Sigmoid colon (tissue), 7 donors: ENCODE data around the gene LAPTM5. TPM values are rescaled to one million over a fixed set of nuclear protein-coding genes. Genes with fewer than 3 reads are reported as not detected.

Source experiments
- DNase-seq: peaks from one replicate; pipeline ENCODE4 v3.0.0-alpha.2; 2019
- H3K27ac ChIP-seq, 4 donors: fragments of 200-600 bp; sonication (generic); one replicate each; pipeline ENCODE4 v1.5.1; 2016 to 2019; ENCODE audit warnings: mild to moderate bottlenecking in 1 of 4
- H3K27me3 ChIP-seq, 3 donors: fragments of 200-600 bp; sonication (generic); one replicate each; pipeline ENCODE4 v1.5.1; 2019; ENCODE audit warnings: mild to moderate bottlenecking in 1 of 3
- H3K36me3 ChIP-seq, 4 donors: fragments of 200-600 bp; sonication (generic); one replicate each; pipeline ENCODE4 v1.5.1; 2016 to 2019
- H3K4me1 ChIP-seq, 4 donors: fragments of 200-600 bp; sonication (generic); one replicate each; pipeline ENCODE4 v1.5.1; 2017 to 2019
- H3K4me3 ChIP-seq, 4 donors: fragments of 200-600 bp; sonication (generic); one replicate each; pipeline ENCODE4 v1.5.1; 2017 to 2019; ENCODE audit warnings: mild to moderate bottlenecking in 2 of 4, moderate library complexity in 1 of 4
- H3K9me3 ChIP-seq, 4 donors: fragments of 200-600 bp in 3 of 4; sonication (generic) in 3 of 4; one replicate each; pipeline versions ENCODE4 v1.5.1 to v1.6.1; 2013 to 2019
- EP300 ChIP-seq, 4 donors: sonication (generic); formaldehyde crosslinking; IDR thresholded peaks; one replicate each; pipeline ENCODE4 v1.6.1; 2017; ENCODE audit warnings: antibody characterized with exemption in 4 of 4
- POLR2A ChIP-seq, 2 donors: fragments of 450-650 bp; IDR thresholded peaks; one replicate each; pipeline ENCODE4 v1.6.1; 2016; ENCODE audit warnings: antibody characterized with exemption in 2 of 2, mild to moderate bottlenecking in 2 of 2, moderate library complexity in 2 of 2
- POLR2AphosphoS5 ChIP-seq, 4 donors: sonication (generic); formaldehyde crosslinking; IDR thresholded peaks; one replicate each; pipeline ENCODE4 v1.6.1; 2017; ENCODE audit warnings: antibody characterized with exemption in 4 of 4
- WGBS, 2 donors: extraction: QIAGEN DNeasy Blood & Tissue Kit; methylation state at CpG; one replicate each; pipeline ENCODE4 v1.1.7; 2013; 5-methylcytosine and 5-hydroxymethylcytosine counted together
- intact Hi-C: fragments of 100-400 bp; cut with DNase I; formaldehyde crosslinking; loops from one replicate; pipeline ENCODE4 v1.15.1; 2023
- polyA plus RNA-seq, 3 donors: library from polyadenylated mRNA; stranded (reverse); fragments of 200-250 nt; gene quantifications; one replicate each; pipeline ENCODE4 v1.2.3, GENCODE V29; 2013
- total RNA-seq, 4 donors: library from RNA; depleted of rRNA; stranded (reverse); fragments of >200 nt; gene quantifications; one replicate each; pipeline ENCODE4 v1.1.0, GENCODE V29; 2016
- TF ChIP-seq, protein P1 (sequence below), 4 experiments: fragments of 450-650 bp in 3 of 4; fragments of 200-600 bp in 1 of 4; IDR thresholded peaks; one replicate each; pipeline ENCODE4 v1.5.1; 2016 to 2019; ENCODE audit warnings: antibody characterized with exemption in 4 of 4, mild to moderate bottlenecking in 3 of 4, moderate library complexity in 2 of 4
- donor health status: healthy with polysubstance abuse.
- donor health status: Bipolar disorder and iron deficiency.
- donor health status: healthy.

The LAPTM5 gene
- total and polyA plus RNA-seq, 7 donors: 30.2 to 219 (median 47.4) TPM

DNA sequence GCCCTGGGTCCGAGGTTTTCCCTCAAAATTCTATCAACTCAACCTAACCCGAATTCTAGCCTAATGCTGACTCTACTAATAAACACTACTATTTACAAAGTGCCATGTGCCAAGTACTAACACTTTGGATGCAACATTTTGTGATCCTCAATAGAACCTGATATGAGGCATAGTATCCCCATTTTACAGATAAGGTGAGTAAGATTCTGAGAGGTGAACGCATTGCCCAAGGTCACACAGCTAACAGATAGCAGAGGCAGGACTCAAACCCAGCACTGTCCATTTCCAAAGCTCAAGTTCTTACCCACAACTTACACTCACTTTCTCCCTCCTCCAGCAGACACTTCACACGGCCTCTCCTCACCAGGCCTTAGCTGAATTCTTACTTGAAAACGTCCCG lies 46.0 kb upstream of the LAPTM5 start:
- H3K4me1 ChIP-seq: peaks cover 0 to 42% (median 29%) of the 10 kb centered on the region in 4 donors
- TF ChIP-seq, protein P1, sequence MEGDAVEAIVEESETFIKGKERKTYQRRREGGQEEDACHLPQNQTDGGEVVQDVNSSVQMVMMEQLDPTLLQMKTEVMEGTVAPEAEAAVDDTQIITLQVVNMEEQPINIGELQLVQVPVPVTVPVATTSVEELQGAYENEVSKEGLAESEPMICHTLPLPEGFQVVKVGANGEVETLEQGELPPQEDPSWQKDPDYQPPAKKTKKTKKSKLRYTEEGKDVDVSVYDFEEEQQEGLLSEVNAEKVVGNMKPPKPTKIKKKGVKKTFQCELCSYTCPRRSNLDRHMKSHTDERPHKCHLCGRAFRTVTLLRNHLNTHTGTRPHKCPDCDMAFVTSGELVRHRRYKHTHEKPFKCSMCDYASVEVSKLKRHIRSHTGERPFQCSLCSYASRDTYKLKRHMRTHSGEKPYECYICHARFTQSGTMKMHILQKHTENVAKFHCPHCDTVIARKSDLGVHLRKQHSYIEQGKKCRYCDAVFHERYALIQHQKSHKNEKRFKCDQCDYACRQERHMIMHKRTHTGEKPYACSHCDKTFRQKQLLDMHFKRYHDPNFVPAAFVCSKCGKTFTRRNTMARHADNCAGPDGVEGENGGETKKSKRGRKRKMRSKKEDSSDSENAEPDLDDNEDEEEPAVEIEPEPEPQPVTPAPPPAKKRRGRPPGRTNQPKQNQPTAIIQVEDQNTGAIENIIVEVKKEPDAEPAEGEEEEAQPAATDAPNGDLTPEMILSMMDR (IDR thresholded peaks at IDR 0.05): no peak
- no peak for TF ChIP-seq POLR2A (IDR thresholded peaks at IDR 0.05)
- TF ChIP-seq POLR2AphosphoS5 (IDR thresholded peaks at IDR 0.05): no peak
- no peak for TF ChIP-seq EP300 (IDR thresholded peaks at IDR 0.05)
- H3K27ac ChIP-seq: peak overlapping the region in 2 of 4 donors; percentile 82 to 97
- 87 to 89% methylated on average over 6 of the region's 6 CpGs for WGBS, 2 donors
- H3K9me3 ChIP-seq: no peaks in the 10 kb centered on the region
- H3K36me3 ChIP-seq: no peaks in the 10 kb centered on the region
- H3K4me3 ChIP-seq: no peak overlapping the region
- no peaks in the 10 kb centered on the region for H3K27me3 ChIP-seq
- DNase-seq: no peak
- intact Hi-C loops: loop anchor here (5.0 kb wide), 1 partner anchor 54 kb away; no protein-coding TSS in a partner anchor

DNA sequence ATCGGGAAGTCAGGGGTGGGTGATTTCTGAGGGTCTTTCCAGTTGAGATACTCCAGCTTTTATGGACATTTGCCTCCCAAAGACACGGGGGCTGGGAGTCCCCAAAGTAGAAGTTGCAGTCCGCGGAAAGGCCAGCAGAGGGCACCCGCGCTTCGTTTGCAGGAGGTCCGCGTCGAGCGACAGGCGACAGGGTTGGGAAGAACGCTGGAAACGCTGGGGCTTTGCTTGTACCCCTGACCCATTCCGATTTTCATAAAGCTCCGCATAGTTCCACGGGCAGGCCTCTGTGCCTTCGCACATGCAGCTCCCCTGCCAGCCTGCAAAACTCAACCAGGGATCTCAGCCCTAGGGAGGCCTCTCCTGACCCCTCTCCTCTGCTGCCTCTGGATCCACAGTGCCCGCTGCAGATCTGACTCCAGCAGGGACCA lies 44.2 kb upstream of the LAPTM5 start:
- Histone ChIP-seq H3K4me3 (peak overlapping the region in 2 of 4 donors; percentile 9 to 23), H3K27ac (peak overlapping the region in 3 of 4 donors; percentile 63 to 97 (median 68)), H3K4me1 (peaks cover 0 to 37% (median 23%) of the 10 kb centered on the region in 4 donors), H3K9me3 (no peaks in the 10 kb centered on the region), H3K36me3 (no peaks in the 10 kb centered on the region), H3K27me3 (no peaks in the 10 kb centered on the region)
- DNase-seq: peak; percentile 90
- TF ChIP-seq POLR2A (IDR thresholded peaks at IDR 0.05): no peak
- TF ChIP-seq, protein P1 (IDR thresholded peaks at IDR 0.05): peak; percentile 89 to 96 (median 95)
- TF ChIP-seq EP300 (IDR thresholded peaks at IDR 0.05): no peak
- 2 to 3% methylated on average over 19 of the region's 19 CpGs for WGBS, 2 donors
- intact Hi-C loops: loop anchor here (1.0 to 5.0 kb wide), 2 partner anchors 56 to 110 kb away; no protein-coding TSS in a partner anchor

DNA sequence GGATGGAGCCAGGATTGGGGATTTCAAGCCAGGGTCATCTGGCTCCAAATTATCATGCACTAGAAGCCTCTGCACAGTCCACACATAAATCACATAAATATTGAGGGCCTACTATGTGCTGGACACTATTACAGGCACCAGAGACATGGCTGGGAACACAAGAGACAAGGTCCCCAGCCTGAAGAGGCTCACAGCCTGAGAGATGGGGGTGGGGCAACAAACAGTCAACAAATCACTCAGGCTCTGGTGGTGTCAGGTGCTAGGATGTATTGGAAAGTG lies 41.6 kb upstream of the LAPTM5 start:
- Histone ChIP-seq H3K36me3 (no peaks in the 10 kb centered on the region), H3K9me3 (no peaks in the 10 kb centered on the region), H3K4me3 (no peak overlapping the region), H3K27me3 (no peaks in the 10 kb centered on the region), H3K27ac (peak overlapping the region; percentile 19 to 52 (median 34)), H3K4me1 (peaks cover 0 to 44% (median 25%) of the 10 kb centered on the region in 4 donors)
- no peak for DNase-seq
- intact Hi-C loops: no loop called here
- TF ChIP-seq EP300 (IDR thresholded peaks at IDR 0.05): no peak
- TF ChIP-seq POLR2A (IDR thresholded peaks at IDR 0.05): no peak
- TF ChIP-seq, protein P1 (IDR thresholded peaks at IDR 0.05): no peak
- no peak for TF ChIP-seq POLR2AphosphoS5 (IDR thresholded peaks at IDR 0.05)

DNA sequence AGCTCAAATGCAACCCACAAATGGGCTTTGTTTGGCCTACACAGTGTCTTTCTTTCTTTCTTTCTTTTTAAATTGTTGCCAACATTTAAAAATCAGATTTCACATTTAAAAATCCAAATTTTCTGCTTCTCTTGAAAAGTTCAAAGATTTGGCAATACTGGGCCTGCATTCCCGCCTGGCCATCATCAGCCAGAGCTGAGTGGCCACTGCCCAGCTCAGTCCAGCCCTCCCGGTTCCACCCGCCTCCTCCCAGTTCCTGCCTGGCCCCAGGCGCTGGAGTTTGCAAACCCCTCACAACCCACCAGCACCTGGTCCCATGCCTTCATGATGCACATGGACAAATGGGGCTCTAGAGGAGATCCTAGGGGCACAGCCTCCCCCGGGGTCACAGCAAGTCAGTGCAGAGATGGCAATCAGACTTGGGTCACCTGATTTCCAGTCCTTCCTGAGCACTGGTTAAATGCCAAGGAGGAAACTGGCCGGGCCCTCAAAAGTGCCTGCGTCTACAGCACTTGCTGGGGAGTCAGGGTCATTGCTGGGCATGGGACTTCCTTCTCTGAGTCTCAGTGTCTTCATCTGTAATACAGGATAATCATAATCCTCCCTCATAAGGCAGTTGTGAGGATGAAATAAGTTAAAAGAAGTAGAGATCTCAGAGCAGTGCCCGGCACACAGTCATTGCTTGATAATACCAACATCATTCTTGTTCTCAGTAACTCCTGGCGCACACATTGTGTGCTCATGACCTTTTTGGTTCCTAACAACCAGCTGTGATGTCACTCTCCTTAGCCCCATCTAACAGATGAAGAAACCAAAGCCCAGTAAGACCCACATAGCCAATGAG lies 41.0 kb upstream of the LAPTM5 start:
- WGBS, 2 donors: 61 to 64% methylated on average over 9 of the region's 9 CpGs
- Histone ChIP-seq H3K27me3 (no peaks in the 10 kb centered on the region), H3K4me3 (no peak overlapping the region), H3K4me1 (peaks cover 0 to 44% (median 25%) of the 10 kb centered on the region in 4 donors), H3K27ac (peak overlapping the region; percentile 19 to 52 (median 34)), H3K36me3 (no peaks in the 10 kb centered on the region), H3K9me3 (no peaks in the 10 kb centered on the region)
- TF ChIP-seq POLR2A (IDR thresholded peaks at IDR 0.05) (no peak), EP300 (IDR thresholded peaks at IDR 0.05) (peak in 1 of 4 donors; percentile 7), POLR2AphosphoS5 (IDR thresholded peaks at IDR 0.05) (peak in 1 of 4 donors; percentile 22)
- no peak for DNase-seq
- intact Hi-C loops: no loop called here

DNA sequence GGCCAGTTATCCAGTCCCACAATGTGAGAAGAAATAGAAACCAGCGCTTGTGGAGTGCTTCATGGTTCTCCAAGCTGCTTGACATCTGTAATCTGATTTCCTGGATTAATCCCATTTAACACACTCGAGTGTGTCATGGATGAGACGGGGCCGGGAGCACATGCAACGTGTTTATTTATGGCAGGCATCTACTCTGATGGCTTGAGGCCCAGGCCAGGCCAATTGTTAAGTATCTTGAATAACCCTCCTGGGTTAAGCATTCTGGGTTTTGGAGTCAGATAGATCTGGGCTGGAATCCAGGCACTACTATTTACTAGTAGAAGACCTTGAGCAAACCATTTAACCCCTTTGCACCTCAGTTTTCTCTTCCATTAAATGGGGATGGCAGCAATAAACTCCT lies 37.5 kb upstream of the LAPTM5 start:
- 52 to 66% methylated on average over 5 of the region's 5 CpGs for WGBS, 2 donors

More for the DNA sequence above, 37.5 kb upstream of the LAPTM5 start:
- intact Hi-C loops: no loop called here
- Histone ChIP-seq H3K4me1 (peaks cover 0 to 34% (median 18%) of the 10 kb centered on the region in 4 donors), H3K27me3 (no peaks in the 10 kb centered on the region), H3K9me3 (no peaks in the 10 kb centered on the region), H3K36me3 (no peaks in the 10 kb centered on the region), H3K27ac (peak overlapping the region in 3 of 4 donors; percentile 20 to 43 (median 41)), H3K4me3 (no peak overlapping the region)
- DNase-seq: no peak
- TF ChIP-seq, protein P1 (IDR thresholded peaks at IDR 0.05): no peak
- TF ChIP-seq POLR2AphosphoS5 (IDR thresholded peaks at IDR 0.05) (no peak), POLR2A (IDR thresholded peaks at IDR 0.05) (no peak), EP300 (IDR thresholded peaks at IDR 0.05) (no peak)
